ENCODE measurements around the gene TRIOBP. TPM values are rescaled to one million over a fixed set of nuclear protein-coding genes. Genes with fewer than 3 reads are reported as not detected.

The TRIOBP gene
- total RNA-seq, 1 donor from 2014 or later, result 40.3 TPM

DNA sequence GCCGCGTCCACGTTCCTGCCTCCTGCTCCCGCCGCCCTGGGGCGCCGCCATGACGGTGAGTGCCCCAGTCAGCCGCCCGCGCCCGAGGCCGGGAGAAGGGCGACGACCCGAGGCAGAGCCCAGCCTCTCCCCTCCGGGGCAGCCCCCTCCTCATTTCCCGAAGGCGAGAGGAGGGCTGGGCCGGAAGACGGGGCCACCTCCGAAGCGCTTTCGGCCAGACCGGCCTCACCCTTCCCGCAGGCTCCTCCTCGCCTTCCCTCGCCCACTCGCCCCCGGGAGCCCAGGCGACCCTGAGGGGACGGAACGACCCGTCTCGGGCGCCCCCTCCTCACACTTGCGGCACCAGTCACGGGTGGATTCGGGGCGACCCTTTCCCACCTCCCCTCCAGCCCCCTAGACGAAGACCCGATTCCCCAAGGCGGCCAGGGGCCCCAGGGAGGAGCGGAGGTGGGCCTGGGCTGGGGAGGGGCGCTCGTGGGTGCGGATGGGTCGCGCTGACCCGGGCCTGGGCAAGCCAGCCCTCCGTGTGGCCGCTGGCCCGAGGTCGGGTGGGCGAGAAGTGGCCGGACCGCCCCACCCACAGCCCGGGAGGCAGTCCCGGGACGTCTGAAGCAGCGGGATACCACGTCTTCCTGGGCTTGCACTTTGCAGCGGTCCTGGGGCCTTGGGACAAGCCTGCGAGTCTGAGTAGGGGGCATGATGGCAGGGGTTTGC is 49.7 kb downstream of the TRIOBP start:
- DNase-seq (ENCODE audit: low read depth) (no peak), FAIRE-seq (no peak)
- Histone ChIP-seq H3K27me3 (ENCODE audit: control insufficient read depth, insufficient read depth, low read length) (no peaks in the 10 kb centered on the region), H3K36me3 (ENCODE audit: control insufficient read depth, insufficient read depth, low read length) (no peaks in the 10 kb centered on the region), H3K4me3 (ENCODE audit: low read depth, low read length) (peak overlapping the region; percentile 93)
- TF ChIP-seq, protein P1, sequence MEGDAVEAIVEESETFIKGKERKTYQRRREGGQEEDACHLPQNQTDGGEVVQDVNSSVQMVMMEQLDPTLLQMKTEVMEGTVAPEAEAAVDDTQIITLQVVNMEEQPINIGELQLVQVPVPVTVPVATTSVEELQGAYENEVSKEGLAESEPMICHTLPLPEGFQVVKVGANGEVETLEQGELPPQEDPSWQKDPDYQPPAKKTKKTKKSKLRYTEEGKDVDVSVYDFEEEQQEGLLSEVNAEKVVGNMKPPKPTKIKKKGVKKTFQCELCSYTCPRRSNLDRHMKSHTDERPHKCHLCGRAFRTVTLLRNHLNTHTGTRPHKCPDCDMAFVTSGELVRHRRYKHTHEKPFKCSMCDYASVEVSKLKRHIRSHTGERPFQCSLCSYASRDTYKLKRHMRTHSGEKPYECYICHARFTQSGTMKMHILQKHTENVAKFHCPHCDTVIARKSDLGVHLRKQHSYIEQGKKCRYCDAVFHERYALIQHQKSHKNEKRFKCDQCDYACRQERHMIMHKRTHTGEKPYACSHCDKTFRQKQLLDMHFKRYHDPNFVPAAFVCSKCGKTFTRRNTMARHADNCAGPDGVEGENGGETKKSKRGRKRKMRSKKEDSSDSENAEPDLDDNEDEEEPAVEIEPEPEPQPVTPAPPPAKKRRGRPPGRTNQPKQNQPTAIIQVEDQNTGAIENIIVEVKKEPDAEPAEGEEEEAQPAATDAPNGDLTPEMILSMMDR (IDR thresholded peaks at IDR 0.05; ENCODE audit: insufficient read depth, low read length, severe bottlenecking), result no peak

DNA sequence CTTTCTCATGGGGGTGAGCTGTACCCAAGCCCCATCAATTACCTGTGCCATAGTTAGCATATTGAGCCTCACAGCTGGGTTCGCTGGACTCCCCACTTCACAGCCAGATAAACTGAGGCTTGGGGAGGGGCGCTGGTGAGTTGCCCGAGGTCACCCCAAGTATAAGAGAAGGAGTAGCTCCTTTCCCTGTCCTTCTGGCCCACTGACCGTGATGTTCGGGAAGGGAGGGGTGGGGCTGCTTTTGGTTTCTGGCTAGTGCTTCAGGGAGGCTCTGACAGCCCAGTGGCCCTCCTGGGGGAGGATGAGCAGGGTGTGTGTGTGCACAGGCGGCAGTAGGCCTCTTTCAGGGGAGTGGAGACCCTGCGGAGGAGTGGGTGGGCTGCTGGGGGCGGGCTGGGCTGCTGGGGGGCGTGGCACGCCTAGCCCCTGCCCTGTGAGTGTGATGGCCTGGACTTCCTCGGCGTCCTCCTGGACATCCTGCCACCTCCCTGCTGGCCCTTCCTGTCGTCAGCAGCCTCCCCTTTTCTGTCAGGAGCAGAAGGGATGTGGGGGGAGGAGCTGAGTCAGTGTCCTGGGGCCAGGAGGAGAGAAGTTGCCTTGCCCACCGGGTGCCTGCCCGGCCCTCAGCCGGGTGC is 50.3 kb downstream of the TRIOBP start:
- Histone ChIP-seq H3K36me3 (ENCODE audit: control insufficient read depth, insufficient read depth, low read length) (no peaks in the 10 kb centered on the region), H3K27me3 (ENCODE audit: control insufficient read depth, insufficient read depth, low read length) (no peaks in the 10 kb centered on the region), H3K4me3 (ENCODE audit: low read depth, low read length) (peak overlapping the region; percentile 93)
- DNase-seq (ENCODE audit: low read depth), result peak; percentile 35
- FAIRE-seq, result no peak
- TF ChIP-seq, protein P1 (IDR thresholded peaks at IDR 0.05; ENCODE audit: insufficient read depth, low read length, severe bottlenecking), result no peak

DNA sequence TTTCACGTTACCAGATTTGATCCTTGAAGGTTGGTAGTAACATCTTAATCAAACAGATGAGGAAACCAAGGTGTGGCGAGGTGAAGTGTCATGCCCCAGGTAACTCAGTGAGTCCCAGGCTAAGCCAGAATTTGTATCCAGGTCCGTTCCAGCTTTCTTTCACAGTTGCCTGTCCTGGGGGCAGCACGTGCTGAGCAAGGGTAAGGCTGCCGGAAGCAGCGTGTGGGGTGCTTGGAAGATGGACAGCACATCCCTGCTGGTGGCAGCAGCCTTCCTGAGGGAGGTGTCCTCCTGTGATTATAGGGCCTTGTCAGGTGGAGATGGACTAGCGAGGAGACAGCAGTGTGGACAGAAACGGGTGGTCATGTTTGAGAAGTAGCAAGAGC is 50.9 kb downstream of the TRIOBP start:
- no peaks in the 10 kb centered on the region for H3K27me3 ChIP-seq (ENCODE audit: control insufficient read depth, insufficient read depth, low read length)
- DNase-seq (ENCODE audit: low read depth) (no peak), FAIRE-seq (no peak)
- H3K4me3 ChIP-seq (ENCODE audit: low read depth, low read length), result peak overlapping the region; percentile 93
- no peaks in the 10 kb centered on the region for H3K36me3 ChIP-seq (ENCODE audit: control insufficient read depth, insufficient read depth, low read length)
- TF ChIP-seq, protein P1 (IDR thresholded peaks at IDR 0.05; ENCODE audit: insufficient read depth, low read length, severe bottlenecking), result no peak

DNA sequence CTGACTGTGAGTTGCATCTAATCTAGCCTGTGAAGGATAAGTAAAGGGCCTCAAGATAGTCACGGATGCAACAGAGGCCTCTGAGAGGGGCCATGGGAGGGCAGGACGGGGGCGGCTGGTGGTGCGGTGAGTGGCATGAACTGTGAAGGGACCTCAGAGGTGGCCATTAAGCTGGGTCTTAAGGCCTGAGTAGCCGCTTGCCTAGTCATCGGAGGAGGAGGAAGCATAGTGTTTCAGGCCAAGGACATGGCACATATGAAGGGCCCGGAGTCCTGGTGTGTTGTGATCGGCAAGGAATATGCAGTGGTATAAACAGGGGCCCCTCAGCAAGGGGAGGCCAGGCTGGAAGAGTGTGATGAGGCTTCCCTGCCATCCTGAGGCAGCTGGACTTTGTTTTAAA is 51.8 kb downstream of the TRIOBP start:
- H3K4me3 ChIP-seq (ENCODE audit: low read depth, low read length), result no peak overlapping the region
- H3K36me3 ChIP-seq (ENCODE audit: control insufficient read depth, insufficient read depth, low read length), result no peaks in the 10 kb centered on the region
- FAIRE-seq (no peak), DNase-seq (ENCODE audit: low read depth) (no peak)
- no peaks in the 10 kb centered on the region for H3K27me3 ChIP-seq (ENCODE audit: control insufficient read depth, insufficient read depth, low read length)
- TF ChIP-seq, protein P1 (IDR thresholded peaks at IDR 0.05; ENCODE audit: insufficient read depth, low read length, severe bottlenecking), result no peak

DNA sequence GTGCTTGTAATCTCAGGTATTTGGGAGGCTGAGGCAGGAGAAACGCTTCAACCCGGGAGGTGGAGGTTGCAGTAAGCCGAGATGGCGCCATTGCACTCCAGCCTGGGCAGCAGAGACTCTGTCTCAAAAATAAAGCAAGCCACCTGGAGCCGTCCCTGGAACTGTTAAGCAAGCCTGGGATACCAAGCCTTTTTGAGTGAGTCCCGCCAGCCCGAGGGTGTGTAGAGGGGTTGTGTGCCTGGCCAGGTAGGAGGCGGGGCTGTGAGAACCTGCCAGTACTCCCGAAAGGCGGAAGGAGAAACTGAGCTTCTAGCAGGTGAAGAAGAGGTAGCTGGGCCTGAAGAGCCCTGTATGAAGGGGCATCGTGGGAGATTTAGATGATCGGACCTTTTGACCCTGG is 52.4 kb downstream of the TRIOBP start:
- no peak overlapping the region for H3K4me3 ChIP-seq (ENCODE audit: low read depth, low read length)
- DNase-seq (ENCODE audit: low read depth) (peak; percentile 37), FAIRE-seq (no peak)
- peaks cover 2% of the 10 kb centered on the region for H3K36me3 ChIP-seq (ENCODE audit: control insufficient read depth, insufficient read depth, low read length)
- TF ChIP-seq, protein P1 (IDR thresholded peaks at IDR 0.05; ENCODE audit: insufficient read depth, low read length, severe bottlenecking), result no peak
- H3K27me3 ChIP-seq (ENCODE audit: control insufficient read depth, insufficient read depth, low read length), result no peaks in the 10 kb centered on the region

Measured in bronchial epithelial cell (primary cell).